ENCODE results near the gene PRDX1. TPM values are rescaled to one million over a fixed set of nuclear protein-coding genes. Genes with fewer than 3 reads are reported as not detected.
"Not testable (repeated sequence)": the region's sequence is repeated elsewhere in the genome, so short reads cannot be mapped to it uniquely, and the experiment has no call there.

PRDX1 gene
- total RNA-seq, 1 donor from 2014 or later, result 320 TPM

DNA sequence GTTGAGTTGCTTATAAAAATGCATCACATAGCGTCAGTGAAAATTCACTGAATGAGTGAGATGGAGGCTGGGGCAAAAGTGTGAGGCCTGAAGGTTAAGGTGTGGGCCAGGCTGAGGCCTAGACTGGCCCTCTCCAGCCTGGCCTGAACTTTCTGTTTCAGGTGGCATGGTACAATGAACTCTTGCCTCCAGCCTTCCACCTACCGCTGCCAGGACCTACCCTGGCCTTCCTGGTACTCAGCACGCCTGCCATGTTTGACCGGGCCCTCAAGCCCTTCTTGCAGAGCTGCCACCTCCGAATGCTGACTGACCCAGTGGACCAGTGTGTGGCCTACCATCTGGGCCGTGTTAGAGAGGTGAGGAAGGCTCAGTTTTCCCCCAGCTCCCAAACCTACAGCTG lies 14.5 kb downstream of the PRDX1 start:
- peak; percentile 63 for ATAC-seq
- DNase-seq (ENCODE audit: low spot score), result no peak

DNA sequence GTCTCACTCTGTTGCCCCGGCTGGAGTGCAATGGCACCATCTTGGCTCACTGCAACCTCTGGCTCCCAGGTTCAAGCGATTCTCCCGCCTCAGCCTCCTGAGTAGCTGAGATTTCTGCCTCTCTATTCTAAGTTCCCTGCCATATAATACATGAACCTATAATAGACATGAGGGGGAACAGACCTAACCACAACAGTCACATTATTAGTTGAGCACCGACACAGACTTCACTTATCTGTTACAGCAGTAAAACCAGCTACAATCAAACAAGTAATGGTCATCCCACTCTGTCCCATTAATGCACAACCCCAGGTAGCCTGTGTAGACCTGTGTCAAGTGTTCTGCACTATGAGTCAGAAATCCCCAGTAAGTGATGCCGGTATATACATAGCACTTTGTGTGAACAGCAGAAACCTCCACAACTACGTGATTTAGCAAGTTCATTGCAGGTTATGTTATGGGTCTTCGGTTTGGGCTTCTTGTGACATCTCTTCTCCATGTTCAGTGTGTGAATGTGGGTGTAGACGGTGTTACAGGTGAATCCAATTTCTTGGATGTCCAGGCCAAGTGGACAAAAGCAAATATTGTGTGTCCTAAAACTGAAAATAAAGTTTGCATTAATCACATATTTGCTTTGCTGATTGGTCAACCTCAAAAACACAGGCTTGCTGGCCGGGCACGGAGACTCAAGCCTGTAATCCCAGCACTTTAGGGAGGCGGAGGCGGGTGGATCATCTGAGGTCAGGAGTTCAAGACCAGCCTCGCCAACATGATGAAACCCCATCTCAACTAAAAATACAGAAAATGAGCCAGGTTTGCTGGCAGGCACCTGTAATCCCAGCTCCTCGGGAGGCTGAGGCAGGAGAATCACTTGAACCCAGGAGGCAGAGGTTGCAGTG lies 18.0 kb downstream of the PRDX1 start:
- ATAC-seq, result peak; percentile 2

DNA sequence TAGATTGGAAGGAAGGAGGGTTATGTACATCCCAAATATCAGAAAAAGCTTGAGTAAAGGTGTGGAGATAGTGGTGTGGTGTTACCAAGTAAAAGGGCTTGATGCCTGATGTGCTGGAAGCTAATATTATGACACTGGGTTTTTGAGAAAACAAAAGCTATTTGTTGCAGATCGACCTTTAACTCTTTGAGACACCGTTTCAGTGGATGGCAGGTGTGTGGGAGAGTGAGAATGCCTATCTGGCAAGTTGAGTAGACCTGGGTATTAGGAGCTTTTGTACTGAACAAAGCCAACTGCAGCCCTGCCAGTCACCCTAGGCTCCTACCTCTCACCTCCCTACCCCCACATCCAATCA lies 20.2 kb downstream of the PRDX1 start:
- ATAC-seq, result peak; percentile 29

More for the DNA sequence above, 18.0 kb downstream of the PRDX1 start:
- DNase-seq (ENCODE audit: low spot score), result peak; percentile 78

DNA sequence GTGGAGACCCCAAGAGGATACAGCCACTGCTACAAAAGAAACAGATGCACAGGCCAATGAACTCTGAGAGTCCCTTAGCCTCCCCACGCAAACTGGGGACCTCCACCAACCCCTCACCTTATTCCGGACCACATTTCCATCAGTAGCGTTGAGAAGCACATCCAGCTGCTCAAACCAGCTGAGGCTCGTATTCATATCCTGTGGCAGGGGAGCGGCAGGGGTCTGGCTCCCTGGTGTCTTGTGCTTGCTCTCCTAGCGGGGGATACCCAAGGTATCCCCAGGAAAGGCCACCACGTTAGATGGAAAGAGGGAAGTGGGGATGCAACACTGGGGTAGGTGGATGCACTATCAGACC lies 22.3 kb downstream of the PRDX1 start:
- no peak for DNase-seq (ENCODE audit: low spot score)
- no peak for ATAC-seq

More for the DNA sequence above, 20.2 kb downstream of the PRDX1 start:
- DNase-seq (ENCODE audit: low spot score), result no peak

DNA sequence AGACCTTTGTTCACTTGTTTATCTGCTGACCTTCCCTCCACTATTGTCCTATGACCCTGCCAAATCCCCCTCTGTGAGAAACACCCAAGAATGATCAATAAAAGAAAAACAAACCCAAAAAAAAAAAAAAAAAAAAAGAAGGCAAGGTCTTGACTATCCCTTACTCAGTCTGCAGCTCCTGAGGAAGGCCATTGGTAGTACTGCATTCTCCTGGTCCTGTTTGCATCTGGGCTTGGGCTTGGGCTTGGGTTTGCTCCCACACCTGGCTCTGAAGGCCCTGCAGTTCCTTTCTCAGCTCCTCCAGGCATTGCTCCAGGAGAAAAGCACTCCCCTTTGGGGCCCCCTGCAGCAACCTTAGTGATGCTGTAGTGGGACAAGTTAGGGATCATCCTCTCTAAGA lies 23.4 kb downstream of the PRDX1 start:
- DNase-seq (ENCODE audit: low spot score) (no peak), ATAC-seq (no peak)

DNA sequence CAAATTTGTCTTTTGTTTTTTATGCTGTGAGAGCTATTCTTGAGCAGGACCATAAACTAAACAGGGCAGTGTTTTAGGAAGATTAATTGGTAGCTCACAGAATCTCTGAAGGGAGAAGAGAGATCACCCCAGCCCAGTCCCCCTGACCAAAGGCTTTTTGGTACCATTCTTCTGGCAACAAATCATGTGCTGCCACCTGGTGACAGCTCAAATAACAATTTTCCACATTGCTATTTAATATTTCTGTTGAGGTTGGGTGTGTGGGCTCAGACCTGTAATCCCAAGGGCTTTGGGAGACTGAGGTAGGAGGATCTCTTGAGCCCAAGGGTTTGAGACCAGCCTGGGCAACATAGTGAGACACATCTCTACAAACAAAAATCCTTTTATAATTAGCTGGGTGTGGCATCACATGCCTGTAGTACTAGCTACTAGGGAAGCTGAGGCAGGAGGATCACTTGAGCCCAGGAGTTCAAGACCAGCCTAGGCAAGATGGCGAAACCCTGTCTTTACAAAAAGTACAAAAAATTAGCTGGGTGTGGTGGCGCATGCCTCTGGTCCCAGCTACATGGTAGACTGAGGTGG lies 28.5 kb downstream of the PRDX1 start:
- DNase-seq (ENCODE audit: low spot score), result no peak

DNA sequence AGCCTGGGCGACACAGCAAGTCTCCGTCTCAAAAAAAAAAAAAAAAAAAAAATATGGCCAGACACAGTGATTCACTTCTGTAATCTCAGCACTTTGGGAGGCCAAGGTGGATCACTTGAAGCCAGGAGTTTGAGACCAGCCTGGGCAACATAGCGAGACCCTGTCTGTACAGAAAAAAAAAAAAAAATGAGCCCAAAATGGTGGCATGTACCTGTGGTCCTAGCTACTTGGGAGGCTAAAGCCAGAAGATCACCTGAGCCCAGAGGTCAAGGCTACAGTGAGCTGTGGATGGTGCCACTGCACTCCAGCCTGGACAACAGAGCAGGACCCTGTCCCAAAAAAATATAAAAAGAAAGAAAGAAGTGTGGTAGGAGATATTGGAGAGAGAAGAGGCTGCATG lies 29.0 kb downstream of the PRDX1 start:
- DNase-seq (ENCODE audit: low spot score), result no peak
- ATAC-seq, result no peak

More for the DNA sequence above, 28.5 kb downstream of the PRDX1 start:
- ATAC-seq, result no peak

DNA sequence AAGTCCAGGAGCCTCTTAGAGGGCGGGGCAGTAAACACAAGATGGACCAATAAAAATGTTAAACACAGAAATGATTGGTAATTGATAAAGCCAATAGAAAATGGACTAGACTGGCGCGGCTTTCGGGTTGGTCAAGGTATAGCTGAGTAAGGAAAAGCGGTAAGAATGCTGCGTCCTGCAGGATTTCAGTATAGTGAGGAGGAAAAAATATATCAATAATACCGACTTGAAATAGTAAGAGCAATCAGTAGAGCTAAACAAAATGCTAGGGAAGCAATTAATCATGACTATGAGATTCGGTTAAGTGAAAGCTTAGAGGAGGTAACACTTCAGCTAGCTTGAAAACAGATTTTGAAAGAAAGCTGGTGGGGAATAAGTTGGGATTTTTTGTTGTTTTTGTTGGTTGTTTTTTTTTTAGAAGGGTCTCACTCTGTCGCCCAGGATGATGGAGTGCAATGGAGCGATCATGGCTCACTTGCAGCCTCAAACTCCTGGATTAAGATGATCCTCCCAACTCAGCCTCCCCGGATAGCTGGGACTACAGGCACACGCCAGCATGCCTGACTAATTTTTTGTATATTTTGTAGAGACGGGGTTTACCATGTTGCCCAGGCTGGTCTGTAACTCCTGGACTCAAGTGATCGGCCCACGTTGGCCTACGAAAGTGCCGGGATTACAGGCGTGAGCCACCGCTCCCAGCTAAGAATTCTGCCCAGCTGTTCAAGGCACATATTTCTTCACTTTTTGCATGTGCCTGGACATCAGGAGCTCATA lies 30.0 kb downstream of the PRDX1 start:
- peak; percentile 43 for DNase-seq (ENCODE audit: low spot score)

DNA sequence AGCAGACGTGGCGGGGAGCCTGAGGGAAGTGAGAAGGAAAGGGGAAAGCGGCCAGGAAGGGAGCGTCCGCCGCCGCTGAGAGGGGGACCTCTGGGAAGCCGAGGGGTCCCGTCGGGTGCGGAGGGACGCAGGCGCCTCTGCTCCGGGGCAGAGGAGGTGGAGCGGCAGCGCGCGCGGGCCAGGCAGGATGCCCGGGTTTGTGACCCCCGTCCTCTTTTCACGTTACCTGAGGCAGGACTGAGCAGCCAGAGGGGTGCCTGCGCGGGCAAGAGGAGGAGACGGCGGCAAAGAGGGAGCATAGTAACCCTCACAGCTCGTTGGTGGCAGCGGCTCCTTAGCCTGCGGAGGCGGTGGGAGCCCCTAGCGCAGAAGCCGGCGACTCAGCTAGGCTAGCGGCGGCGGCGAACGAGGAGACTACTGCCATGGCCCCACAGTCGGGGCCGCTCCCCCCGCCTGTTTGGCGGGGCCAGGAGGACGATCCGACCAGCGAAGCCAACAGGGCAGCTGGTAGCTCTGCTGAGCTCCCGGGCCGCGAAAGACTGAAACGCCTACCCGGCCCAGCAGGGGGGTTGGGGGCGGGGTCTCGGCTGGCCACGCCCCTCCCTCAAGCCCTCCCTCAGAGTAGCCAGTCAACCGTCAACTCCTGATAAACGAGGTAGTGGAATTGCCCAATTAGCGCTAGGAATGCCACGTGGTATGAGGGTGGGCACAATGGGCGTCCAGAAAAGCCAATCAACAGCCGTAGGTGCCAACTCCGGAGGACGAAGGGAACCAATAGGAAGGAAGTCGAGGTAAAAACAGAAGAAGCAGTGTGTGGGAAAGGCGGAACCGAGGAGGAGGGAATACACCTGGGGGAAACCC lies 30.8 kb downstream of the PRDX1 start, which contains the start of gene TESK2:
Gene TESK2, minus strand, starts transcription at position 538 of the 861 bp plus-strand sequence. CDS start 33,378 bp downstream, outside the sequence.
- peak; percentile 99 for DNase-seq (ENCODE audit: low spot score)
- ATAC-seq, result peak; percentile 93

More for the DNA sequence above, 30.0 kb downstream of the PRDX1 start:
- ATAC-seq, result no peak

DNA sequence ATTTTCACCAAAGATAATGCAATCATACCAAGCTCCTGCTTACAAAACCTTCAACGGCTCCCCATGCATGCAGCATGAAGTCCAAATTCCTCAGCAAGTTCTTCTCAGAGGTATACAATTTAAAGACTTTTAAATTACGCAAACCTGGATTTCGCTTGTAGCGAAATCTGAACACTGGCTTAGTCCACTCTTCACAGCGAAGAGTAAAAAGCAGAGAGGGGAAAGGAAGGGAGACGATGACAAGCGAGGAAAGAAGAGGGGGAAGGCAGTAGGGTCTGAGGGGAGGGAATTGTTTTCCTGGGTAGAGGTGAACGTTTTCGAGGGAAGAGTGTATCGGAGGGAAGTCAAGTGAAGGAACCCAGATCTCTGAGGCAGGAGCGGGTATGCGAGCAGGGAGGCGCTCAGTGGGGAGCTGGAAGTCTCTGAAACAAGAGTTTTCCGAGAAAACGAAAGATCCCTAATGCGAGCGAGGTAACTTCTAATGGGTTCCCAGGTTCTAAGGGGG lies 31.5 kb downstream of the PRDX1 start:
- DNase-seq (ENCODE audit: low spot score) (peak; percentile 40), ATAC-seq (peak; percentile 1)

DNA sequence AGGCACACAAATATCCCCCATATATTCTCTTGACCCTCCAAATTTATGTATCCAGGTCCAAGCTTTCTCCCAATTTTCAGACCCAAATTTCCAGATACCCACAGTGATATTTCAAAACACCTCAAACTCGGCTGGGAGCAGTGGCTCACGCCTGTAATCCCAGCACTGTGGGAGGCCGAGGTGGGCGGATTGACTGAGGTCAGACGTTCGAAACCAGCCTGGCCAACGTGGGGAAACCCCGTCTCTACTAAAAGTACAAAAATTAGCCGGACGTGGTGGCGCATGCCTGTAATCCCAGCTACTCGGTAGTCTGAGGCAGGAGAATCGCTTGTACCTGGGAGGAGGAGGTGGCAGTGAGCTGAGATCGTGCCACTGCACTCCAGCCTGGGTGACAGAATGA lies 32.3 kb downstream of the PRDX1 start:
- not testable (repeated sequence) for ATAC-seq
- peak; percentile 45 for DNase-seq (ENCODE audit: low spot score)

DNA sequence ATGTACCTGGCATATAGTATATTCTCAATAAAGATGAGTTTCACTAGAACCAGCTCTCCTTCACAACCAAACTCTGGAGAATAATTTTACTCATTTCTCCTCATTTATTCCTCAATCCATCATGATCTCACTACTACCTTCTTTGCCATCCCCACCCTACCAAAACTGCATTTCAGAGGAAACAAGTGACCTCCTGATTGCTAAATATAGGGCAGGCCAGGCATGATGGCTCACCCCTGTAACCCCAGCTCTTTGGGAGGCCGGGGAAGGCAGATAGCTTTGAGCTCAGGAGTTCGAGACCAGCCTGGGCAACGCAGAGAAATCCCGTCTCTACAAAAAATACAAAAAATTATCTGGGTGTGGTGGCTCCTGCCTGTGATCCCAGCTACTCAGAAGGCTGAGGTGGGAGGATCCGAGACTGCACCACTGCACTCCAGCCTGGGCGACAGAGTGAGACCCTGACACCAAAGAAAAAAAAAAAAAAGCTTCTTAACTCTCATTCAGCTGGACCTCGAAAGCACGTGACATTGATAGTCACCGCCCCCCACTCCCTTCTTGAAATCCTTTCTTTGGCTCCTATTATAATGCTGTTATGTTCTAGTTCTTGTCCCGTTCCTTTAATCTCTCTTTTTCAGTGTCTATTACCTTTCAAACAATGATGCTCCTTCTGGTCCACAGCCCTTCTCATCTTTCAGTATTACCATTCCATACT lies 32.9 kb downstream of the PRDX1 start:
- peak; percentile 39 for DNase-seq (ENCODE audit: low spot score)
- no peak for ATAC-seq

DNA sequence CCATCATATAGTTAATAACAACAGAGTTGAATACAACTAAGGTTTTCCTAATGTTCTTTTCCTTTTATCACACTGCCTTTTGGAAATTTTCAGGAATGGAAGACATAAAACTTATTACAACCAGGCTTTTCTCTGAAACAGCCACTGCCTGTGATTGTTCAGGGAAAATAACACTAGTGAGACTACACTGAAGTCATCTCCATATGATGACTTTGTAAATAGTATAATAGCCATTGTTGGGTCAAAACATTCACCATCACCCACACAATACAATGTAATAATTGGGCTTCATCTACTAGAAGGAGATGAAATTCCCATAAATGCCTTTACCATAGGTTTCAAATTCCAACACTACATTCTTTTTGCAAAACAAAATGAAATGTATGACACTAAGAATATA lies 35.7 kb downstream of the PRDX1 start:
- DNase-seq (ENCODE audit: low spot score) (no peak), ATAC-seq (no peak)

DNA sequence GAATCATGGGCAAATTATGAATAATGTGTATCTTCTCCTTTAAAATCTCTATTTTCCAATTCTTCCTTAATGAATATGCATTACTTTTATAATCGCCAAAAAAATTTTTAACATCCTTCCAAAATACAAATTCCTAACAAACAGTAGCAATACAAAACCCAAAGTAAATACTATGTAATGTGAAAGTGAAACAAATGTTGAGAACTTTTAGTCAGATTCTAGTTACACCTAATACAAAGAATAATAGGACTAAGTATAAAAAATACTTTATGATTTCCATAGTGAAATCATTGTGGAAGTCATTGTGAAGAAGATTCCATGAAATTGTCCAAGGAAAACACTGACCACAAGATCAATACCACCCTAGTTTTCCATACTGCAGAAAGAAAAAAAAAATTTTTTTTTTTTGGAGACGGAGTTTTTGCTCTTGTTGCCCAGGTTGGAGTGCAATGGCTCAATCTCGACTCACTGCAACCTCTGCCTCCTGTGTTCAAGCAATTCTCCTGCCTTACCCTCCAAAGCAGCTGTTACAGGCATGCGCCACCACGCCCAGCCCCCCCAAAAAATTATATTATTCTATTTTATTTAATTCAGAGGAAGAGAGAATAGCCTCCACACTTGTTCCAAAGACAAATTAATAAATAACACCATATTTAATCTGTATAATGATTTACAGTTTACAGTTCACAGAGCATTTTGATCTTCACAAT lies 42.5 kb downstream of the PRDX1 start:
- DNase-seq (ENCODE audit: low spot score) (no peak), ATAC-seq (peak; percentile 75)

DNA sequence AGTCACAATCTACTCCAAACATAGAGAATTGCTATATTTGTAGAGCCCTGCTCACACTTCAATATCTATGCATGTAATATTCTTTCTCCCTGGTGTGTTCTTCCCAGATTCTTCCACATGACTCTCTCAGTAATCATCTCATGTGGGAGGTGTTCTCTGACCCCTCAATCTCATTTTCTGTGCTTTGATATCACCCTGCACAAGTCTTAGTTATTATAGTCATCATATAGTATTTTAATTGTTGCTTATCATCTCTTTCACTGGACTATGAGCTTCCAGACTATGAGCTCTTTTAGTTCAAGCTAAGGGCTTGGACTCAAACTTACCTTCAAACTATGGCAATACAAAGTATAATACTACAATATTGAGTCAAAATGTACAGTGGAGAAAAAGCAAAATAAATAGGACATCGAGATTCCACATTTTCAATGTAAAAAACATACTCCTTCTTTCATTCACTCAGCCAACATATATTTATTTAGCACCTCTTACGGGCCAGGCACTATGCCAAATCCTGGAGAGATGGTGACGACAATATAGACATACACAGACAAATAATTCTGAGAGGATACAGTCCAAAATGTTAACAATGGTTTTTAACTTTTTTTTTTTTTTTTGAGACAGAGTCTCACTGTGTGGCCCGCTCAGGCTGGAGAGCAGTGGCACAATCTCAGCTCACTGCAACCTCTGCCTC lies 43.4 kb downstream of the PRDX1 start:
- ATAC-seq (no peak), DNase-seq (ENCODE audit: low spot score) (no peak)

DNA sequence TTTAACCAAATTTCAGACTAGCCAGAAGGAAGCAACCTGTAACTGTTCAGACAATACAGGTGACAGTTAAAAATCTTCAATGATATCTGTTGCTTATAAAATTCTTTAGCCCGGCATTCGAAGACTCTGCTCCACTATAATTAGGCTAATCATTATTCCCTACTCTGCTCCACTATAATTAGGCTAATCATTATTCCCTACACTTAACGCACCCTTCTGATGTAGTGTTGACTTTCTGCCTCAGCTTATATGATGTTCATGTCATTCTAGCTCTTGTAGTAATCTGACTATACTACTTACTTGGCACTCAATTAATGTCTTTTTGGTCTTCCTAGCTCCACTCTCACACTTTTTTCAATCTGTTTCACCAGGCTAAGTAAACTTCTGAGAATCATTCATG lies 44.0 kb downstream of the PRDX1 start:
- no peak for DNase-seq (ENCODE audit: low spot score)
- ATAC-seq, result no peak

DNA sequence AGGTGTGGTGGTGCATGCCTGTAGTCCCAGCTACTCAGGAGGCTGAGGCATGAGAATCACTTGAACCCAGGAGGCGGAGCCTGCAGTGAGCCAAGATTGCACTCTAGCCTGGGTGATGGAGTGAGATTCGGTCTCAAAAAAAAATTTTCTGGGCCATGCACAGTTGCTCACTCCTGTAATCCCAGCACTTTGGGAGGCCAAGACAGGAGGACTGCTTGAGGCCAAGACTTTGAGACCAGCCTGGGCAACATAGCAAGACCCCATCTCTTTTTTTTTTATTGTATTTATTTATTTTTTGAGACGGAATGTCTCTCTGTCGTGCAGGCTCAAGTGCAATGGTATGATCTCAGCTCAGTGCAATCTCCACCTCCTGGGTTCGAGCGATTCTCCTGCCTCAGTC lies 47.5 kb downstream of the PRDX1 start:
- ATAC-seq; DNase-seq (ENCODE audit: low spot score): not testable (repeated sequence)

DNA sequence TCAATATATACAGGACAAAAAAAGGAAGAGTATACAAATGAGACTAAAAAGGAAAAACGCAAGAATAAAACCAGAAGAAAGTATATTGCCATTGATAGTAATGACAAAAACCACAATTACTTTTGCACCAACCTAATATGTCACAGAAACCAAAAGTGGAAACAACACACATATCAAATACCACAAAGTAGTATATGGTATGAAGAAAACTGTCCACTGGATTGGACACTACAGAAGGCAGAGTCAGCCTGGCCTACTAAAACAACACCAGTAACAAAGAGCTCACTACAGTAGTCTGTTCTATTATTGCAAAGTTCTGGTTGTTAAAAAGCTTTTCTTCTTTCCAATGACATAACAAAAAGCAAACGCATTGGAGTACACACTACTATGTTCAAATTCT lies 48.4 kb downstream of the PRDX1 start:
- no peak for ATAC-seq
- no peak for DNase-seq (ENCODE audit: low spot score)

Measured in left lobe of liver (tissue), 2 donors.